Gastroesophageal sphincter (tissue), 3 donors: ENCODE results near the gene PARD3.

Source experiments
- CTCF ChIP-seq, 4 experiments: fragments of 200-600 bp in 2 of 4; fragments of 450-650 bp in 2 of 4; sonication (generic) in 1 of 4; IDR thresholded peaks; one replicate each; pipeline ENCODE4 v1.5.1; 2017 to 2019; ENCODE audit warnings: antibody characterized with exemption in 4 of 4, mild to moderate bottlenecking in 2 of 4, moderate library complexity in 2 of 4
- EP300 ChIP-seq: sonication (generic); formaldehyde crosslinking; IDR thresholded peaks from one replicate; pipeline ENCODE4 v1.6.1; 2017; ENCODE audit warnings: antibody characterized with exemption, mild to moderate bottlenecking
- POLR2A ChIP-seq, 2 donors: fragments of 450-650 bp; IDR thresholded peaks; one replicate each; pipeline ENCODE4 v1.6.1; 2017; ENCODE audit warnings: antibody characterized with exemption in 2 of 2, mild to moderate bottlenecking in 2 of 2, moderate library complexity in 1 of 2
- POLR2AphosphoS5 ChIP-seq: sonication (generic); formaldehyde crosslinking; IDR thresholded peaks from one replicate; pipeline ENCODE4 v1.6.1; 2017; ENCODE audit warnings: antibody characterized with exemption

DNA sequence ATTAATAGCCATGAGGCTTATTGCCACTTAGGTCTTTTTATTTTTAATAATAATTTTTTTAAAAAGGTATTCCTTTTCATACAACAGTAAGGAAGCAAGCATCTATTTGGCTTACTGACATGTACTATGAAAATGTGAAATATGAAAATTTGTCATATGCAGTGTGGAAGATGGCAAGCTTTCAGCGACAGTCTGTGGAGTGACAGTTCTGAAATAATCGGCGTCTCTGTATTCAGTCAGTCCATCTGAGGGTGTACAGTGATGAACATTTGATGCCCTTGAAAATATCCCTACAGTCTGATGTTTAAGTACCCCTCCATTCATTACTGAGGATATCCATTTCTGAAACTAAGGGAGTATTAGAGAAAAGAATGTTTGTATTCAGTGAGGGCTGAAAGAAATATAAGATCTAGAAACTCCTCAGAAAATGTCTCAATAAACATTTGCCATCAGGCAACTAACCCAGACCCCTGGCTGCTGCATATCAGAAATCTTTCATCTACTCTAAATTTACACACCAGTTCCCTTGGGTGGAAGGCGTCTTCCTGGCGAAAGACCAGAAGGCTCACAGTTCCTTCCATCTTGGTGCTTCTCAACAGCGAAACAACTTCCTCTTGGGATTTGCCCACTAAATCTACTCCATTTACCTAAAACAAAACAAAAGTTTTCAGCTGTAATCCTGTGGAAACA lies 440.6 kb downstream of the PARD3 start:
- TF ChIP-seq CTCF (IDR thresholded peaks at IDR 0.05) (no peak), POLR2A (IDR thresholded peaks at IDR 0.05) (no peak), EP300 (no peak), POLR2AphosphoS5 (no peak)
